Right ventricle myocardium superior (tissue), 1 donor: ENCODE data around the gene MAN2C1. TPM values are rescaled to one million over a fixed set of nuclear protein-coding genes. Genes with fewer than 3 reads are reported as not detected.
"Not testable (repeated sequence)": the region's sequence is repeated elsewhere in the genome, so short reads cannot be mapped to it uniquely, and the experiment has no call there.

Source experiments
- ATAC-seq: fragments of 200-7000 bp; cut with Tn5 transposase; one replicate; pipeline ENCODE4 v1.9.1; 2020; ENCODE audit warnings: mild to moderate bottlenecking; ENCODE audit not compliant: poor library complexity
- DNase-seq: peaks from one replicate; pipeline ENCODE4 v3.0.0-alpha.2; 2020
- intact Hi-C: fragments of 100-400 bp; cut with DNase I; formaldehyde crosslinking; loops from one replicate; pipeline ENCODE4 v1.11.2; 2022
- total RNA-seq: library from RNA; stranded (reverse); fragmentation: NEBNext Ultra II Directional; extraction: Animal tissue kit (Norgen Biotek cat#: 25700); gene quantifications from one replicate; pipeline ENCODE4 v1.2.1, GENCODE V29; 2021
- donor health status: DM: no; HTN: yes; CAD: no; lungs with severe emphysema.

MAN2C1 gene
- total RNA-seq, 1 donor from 2014 or later: 94.7 TPM

DNA sequence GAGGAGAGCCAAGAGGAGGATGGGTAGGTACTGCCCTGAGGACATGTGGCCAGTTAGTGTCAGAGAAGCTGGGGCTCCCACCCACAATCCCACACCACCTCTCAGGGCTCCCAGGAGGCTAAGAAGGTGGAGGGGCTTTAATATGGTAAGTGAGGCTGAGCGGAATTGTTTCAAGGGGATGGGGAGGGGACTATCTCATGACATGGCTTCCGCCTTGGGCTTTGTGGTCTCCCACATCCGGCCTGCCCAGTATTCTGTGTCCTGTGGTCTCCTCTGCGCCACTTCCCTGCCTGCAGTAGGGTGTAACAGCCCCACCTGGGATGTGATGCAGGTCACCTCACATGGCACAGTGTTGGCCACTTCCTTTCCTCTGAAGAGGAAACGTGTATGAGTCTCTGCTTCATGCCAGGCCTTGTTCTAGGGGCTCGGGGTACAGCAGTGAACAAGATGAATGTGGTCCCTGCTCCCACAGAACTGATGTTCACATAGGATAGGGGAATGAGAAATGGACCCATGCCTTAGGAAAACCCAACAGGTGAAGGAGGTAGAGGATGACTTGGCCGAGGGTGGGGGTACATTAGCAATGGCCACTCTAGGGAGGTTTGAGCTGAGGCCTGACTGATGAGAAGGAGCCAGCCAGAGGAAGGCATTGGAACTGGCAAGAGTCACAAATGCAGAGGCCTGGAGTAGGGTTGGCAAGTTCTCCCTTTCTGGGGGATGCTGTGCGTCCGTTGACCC is 18.4 kb downstream of the MAN2C1 start:
- ATAC-seq: no peak
- intact Hi-C loops: no loop called here
- peak; percentile 59 for DNase-seq

GRCh38 chr15:75349351-75349669 is 19.1 kb downstream of the MAN2C1 start:
- intact Hi-C loops, DNase-seq, ATAC-seq: not testable (repeated sequence)

- DNase-seq (peak; percentile 50), ATAC-seq (peak; percentile 6)
- intact Hi-C loops: no loop called here
These were observed 19.7 kb downstream of the MAN2C1 start for GRCh38 chr15:75348562-75349350.

GRCh38 chr15:75348034-75348561 is 20.3 kb downstream of the MAN2C1 start:
- DNase-seq: no peak
- intact Hi-C loops: no loop called here
- ATAC-seq: peak; percentile 52

GRCh38 chr15:75347222-75348033 is 21.0 kb downstream of the MAN2C1 start:
- intact Hi-C loops: no loop called here
- DNase-seq (peak; percentile 75), ATAC-seq (peak; percentile 86)

- ATAC-seq (peak; percentile 1), DNase-seq (no peak)
- intact Hi-C loops: no loop called here
These were observed 21.6 kb downstream of the MAN2C1 start, which contains the start of gene NEIL1 for GRCh38 chr15:75346796-75347221. Gene NEIL1, plus strand, starts transcription at chr15:75347039. Its CDS starts 1,867 bp downstream, at chr15:75348906.

DNA sequence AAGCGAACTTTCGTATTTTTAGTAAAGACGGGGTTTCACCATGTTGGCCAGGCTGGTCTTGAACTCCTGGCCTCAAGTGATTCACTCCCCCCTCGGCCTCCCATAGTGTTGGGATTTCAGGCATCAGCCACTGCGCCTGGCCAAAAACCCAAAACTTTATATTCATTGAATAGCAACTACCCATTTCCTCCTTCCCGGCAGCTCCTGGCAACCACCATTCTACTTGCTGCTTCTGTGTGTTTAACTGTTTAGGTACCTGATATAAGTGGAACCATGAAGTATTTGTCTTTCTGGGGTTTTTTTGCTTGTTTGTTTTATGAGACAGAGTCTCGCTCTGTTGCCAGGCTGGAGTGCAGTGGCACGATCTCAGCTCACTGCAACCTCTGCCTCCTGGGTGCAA is 24.5 kb downstream of the MAN2C1 start:
- intact Hi-C loops, ATAC-seq: not testable (repeated sequence)
- DNase-seq: peak; percentile 40

GRCh38 chr15:75342221-75342620 is 26.2 kb downstream of the MAN2C1 start:
- DNase-seq: no peak

DNA sequence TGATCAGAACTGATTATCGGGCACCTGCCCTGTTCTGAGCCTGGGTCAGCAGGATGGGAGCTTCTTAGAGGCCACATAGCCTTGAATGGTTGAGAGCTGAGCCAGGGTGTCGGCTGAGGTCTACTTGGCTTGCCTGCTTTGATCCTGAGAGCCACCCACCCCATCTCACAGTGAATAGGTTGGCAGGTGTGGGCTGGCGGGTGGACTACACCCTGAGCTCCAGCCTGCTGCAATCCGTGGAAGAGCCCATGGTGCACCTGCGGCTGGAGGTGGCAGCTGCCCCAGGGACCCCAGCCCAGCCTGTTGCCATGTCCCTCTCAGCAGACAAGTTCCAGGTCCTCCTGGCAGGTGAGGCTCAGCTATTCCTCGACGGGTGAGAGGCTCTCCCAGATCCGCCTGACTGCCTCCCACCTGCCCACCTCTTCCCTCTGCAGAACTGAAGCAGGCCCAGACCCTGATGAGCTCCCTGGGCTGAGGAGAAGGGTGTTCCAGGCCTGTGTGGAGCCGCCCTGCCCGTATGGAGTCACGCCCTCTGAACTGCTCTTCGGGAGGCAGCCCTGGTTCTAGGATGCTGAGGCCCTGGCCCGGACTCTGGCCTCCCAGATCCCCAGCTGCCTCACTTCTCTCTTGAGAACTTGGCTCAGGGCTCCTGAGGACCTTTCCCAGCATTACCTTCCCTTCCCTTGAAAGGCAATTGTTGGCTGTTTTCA is 28.7 kb downstream of the MAN2C1 start:
- DNase-seq (no peak), ATAC-seq (no peak)
- intact Hi-C loops: no loop called here

More at GRCh38 chr15:75342221-75342620, 26.2 kb downstream of the MAN2C1 start:
- intact Hi-C loops: no loop called here
- ATAC-seq: no peak

DNA sequence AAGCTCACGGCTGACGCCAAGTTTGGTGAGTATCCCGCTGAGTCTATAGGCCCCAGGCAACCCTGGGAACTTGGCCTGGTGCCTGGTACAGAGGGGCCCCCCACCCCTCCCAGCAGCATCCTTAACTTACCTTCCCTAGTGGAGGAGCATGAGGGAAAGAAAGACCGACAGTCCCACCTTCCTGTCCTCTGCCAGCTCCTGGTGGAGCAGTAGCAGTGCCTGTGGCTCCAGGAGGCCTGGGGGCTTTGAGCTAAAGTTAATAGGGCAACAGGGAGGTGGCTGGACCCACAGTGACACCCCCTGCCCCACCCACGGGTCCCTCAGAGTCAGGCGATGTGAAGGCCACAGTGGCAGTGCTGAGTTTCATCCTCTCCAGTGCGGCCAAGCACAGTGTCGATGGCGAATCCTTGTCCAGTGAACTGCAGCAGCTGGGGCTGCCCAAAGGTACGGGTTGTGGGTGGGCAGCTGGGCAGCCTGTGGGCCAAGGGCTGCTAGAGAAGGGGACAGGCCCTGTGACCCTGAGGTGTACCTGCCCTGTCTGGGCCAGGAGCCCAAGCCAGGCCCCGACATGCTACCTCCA is 29.7 kb downstream of the MAN2C1 start:
- intact Hi-C loops: no loop called here
- ATAC-seq (no peak), DNase-seq (no peak)

DNA sequence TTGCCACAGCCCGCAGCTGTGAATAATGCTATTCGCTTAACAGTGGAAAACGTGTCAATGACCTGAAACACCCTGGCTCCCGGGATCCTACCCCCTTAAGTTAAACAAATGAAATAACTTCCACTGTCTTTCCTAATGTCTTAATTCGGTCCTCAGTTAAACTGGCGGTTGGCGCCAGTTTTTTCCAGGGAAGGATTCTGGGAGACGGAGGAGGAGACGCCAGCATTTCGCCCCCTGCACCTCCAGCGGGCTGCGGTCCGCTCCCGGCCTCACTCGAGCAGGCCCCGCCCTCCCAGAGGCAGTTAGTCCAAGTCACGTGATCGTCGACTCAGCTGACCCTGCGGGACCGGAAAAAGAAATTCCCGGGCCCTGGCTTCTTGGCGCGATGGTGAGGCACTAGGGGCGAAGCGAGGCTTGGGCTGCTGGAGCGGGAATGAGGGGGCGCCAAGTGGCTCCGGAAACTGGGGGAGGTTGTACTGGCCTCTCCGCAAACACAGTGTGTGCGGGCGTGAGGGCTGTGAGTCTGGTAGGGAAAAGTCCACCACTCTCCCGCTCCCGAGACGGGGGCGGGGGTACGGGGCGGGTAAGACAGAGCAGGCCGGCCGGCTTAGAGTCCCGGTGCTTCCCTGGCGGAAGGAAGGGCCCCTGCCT is 32.6 kb downstream of the MAN2C1 start, which contains the start of gene COMMD4:
COMMD4 (plus strand) TSS at position 359 of the 651 bp plus-strand sequence; CDS start at position 386, 27 bp downstream.
- intact Hi-C loops: no loop called here
- ATAC-seq (peak; percentile 97), DNase-seq (peak; percentile 97)

DNA sequence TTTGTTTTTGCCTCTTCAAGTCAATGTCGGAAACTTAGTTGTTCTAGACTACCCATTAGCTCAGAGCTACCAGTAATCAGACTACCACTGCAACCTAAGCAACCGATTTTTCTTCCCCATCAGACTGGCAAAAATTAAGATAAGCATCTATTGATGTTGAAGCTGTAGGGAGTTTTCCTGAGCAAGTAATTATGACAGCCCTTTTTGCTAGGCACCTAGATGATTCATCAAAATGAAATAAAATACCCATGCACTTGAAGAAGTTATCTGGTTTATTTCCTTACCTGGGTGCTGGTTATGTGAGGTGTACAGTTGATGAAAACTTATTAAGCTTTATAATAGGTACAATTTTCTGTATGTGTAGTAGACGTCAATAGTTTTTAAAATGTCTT is 33.1 kb downstream of the MAN2C1 start:
- DNase-seq: no peak
- intact Hi-C loops: no loop called here
- ATAC-seq: no peak

- ATAC-seq, DNase-seq, intact Hi-C loops: not testable (repeated sequence)
These were observed 34.6 kb downstream of the MAN2C1 start for GRCh38 chr15:75333654-75334419.

DNA sequence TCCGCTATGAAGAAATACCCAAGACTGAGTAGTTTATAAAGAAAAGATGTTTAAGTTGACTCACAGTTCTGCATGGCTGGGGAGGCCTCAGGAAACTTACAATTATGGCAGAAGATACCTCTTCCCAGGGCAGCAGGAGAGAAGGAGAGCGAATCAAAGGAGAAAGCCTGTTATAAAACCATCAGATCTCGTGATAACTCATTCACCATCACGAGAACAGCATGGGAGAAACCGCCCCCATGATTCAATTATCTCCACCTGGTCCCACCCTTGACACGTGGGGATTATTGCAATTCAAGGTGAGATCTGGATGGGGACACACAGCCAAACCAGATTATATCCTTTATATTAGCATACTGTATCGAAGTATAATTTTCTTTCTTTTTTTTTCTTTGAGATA is 36.3 kb downstream of the MAN2C1 start:
- intact Hi-C loops, DNase-seq, ATAC-seq: not testable (repeated sequence)

DNA sequence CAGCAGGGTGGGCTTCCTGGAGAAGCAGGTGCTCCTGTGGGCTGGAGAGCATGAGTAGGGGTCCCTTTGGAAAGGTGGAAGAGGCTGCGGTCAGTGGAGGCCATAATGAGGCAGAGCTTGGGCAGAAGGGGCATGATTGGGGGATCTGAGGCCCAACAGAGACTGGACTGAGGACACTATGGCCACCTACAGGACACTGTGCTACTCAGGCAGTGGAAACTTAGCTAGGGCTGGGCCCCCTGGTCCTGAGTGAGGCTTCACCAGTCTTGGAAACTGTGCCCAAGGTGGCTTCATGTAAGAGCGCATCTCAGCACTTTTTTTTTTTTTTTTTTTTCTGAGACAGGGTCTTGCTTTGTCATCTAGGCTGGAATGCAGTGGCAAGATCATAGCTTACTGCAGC is 38.8 kb downstream of the MAN2C1 start:
- ATAC-seq (no peak), DNase-seq (no peak)
- intact Hi-C loops: no loop called here

DNA sequence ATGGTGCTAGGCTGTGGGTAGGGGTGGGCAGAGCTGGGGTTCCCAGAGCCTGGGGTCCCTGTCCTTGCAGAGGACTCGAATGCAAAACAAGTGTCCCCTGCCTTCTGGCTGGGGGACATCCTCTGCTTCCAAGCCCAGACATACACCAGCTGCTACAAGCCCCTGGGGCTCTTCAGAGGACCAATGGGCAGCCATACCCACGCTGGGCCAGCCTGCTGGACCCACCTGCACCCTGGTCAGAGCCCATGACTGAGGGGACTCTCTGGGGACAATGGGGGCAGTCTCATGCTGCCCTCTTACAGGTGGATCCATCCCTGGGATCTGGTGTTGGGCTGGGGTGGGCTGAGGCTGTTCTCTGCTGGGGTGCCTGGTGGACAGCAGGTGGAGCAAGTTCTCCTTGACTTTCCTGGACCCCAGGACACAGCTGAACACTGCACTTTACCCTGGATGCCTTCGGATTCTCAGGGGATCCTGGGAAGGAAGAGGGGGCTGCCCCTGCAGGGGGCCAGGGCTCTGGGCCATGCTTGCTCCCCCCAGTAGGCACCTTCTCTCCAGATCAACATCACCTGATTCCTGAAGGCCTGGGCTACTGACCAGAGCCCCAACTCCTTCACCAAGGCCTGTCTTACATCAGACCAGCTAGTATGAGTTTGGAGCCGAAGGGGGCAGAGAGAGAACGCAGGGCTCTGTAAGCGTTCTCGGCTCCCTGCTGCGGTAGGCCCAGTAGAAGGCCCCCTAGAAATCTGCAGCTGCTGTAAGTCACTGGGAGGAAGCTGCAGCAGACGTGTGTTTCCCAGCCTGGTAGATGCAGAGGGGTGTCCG is 39.7 kb downstream of the MAN2C1 start:
- ATAC-seq (no peak), DNase-seq (no peak)
- intact Hi-C loops: no loop called here
